Measurements from ENCODE around the gene IWS1. TPM values are rescaled to one million over a fixed set of nuclear protein-coding genes. Genes with fewer than 3 reads are reported as not detected.

IWS1 gene
- total and polyA plus RNA-seq, 4 donors: 20.3 to 64.5 (median 32.6) TPM

DNA sequence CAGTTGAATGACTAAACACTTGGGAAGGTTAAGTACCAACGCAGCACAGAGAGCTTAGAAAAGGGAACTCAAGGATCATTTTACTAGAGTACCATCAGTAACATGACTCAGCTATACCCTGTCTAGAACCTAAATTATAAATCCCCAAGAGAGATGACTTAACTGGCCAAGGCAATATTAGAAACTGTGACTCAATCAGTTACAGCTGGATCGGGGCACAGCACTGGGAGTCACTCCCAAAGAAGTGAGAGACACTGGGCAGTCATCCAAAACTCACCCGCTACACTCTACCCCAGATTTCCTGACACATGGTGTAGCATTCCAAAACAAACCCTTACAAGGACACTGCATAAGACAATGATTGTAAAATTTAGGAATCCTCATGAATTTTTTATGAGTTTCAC, 17.7 kb downstream of the IWS1 start:
- peaks cover 5 to 25% (median 9%) of the 10 kb centered on the region in 5 donors for H3K4me1 ChIP-seq (ENCODE audit: control insufficient read depth in 5 of 5, insufficient read depth in 5 of 5, low read length in 5 of 5)
- ATAC-seq (ENCODE audit: insufficient read depth, low FRiP score): peak; percentile 88
- H3K4me3 ChIP-seq: no peak overlapping the region
- TF ChIP-seq, protein P1, sequence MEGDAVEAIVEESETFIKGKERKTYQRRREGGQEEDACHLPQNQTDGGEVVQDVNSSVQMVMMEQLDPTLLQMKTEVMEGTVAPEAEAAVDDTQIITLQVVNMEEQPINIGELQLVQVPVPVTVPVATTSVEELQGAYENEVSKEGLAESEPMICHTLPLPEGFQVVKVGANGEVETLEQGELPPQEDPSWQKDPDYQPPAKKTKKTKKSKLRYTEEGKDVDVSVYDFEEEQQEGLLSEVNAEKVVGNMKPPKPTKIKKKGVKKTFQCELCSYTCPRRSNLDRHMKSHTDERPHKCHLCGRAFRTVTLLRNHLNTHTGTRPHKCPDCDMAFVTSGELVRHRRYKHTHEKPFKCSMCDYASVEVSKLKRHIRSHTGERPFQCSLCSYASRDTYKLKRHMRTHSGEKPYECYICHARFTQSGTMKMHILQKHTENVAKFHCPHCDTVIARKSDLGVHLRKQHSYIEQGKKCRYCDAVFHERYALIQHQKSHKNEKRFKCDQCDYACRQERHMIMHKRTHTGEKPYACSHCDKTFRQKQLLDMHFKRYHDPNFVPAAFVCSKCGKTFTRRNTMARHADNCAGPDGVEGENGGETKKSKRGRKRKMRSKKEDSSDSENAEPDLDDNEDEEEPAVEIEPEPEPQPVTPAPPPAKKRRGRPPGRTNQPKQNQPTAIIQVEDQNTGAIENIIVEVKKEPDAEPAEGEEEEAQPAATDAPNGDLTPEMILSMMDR (IDR thresholded peaks at IDR 0.05; ENCODE audit: control extremely low read depth, extremely low read depth): no peak
- no peaks in the 10 kb centered on the region for H3K27me3 ChIP-seq (ENCODE audit: control insufficient read depth in 3 of 3, insufficient read depth in 3 of 3, low read length in 2 of 3)
- 9 to 13% methylated on average over 3 of the region's 3 CpGs for WGBS, 2 donors
- peak overlapping the region in 1 of 2 donors; percentile 70 for H3K27ac ChIP-seq (ENCODE audit: low read depth in 1 of 2, low read length in 1 of 2)
- peak; percentile 87 to 95 (median 92) for DNase-seq
- no peaks in the 10 kb centered on the region for H3K9me3 ChIP-seq (ENCODE audit: control insufficient read depth in 4 of 4, insufficient read depth in 3 of 4, low read length in 3 of 4)
- peaks cover 9 to 17% (median 11%) of the 10 kb centered on the region in 4 donors for H3K36me3 ChIP-seq (ENCODE audit: control insufficient read depth in 4 of 4, insufficient read depth in 4 of 4, low read length in 4 of 4)
- no peak overlapping the region for H3K9ac ChIP-seq (ENCODE audit: insufficient read depth in 1 of 2, low read length in 2 of 2)

DNA sequence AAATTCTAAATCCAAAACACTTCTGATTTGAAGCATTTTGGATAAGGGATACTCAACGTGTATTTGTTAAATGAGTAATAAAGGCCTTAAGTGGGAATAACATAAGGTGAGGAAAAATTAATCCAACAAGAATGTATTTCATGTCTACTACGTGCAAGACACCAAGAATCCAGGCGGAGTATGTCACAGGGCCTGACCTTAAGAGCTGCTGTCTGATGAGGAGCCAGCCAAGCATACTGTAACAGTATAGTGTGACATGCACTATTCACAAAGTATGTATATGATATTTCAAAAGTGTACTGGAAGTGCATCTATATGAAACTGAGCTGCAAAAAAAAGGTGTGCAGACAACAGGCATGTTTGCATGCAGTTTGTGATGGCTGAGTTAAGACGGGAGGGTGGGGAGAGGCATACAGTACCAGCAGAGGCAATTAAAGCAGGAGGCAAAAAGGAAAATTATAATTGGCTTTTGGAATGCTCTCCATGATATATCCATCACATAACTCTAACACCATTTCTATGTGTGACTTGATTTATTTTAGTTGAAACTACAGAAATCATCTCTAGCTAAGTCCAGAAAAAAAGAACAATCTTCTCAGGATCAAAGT, 18.2 kb downstream of the IWS1 start:
- ATAC-seq (ENCODE audit: insufficient read depth, low FRiP score): peak; percentile 12
- 71 to 83% methylated on average over 4 of the region's 4 CpGs for WGBS, 2 donors
- peak; percentile 41 to 45 (median 42) for DNase-seq
- peak overlapping the region in 1 of 2 donors; percentile 17 for H3K9ac ChIP-seq (ENCODE audit: insufficient read depth in 1 of 2, low read length in 2 of 2)
- H3K27ac ChIP-seq (ENCODE audit: low read depth in 1 of 2, low read length in 1 of 2): peak overlapping the region; percentile 70 to 79
- TF ChIP-seq, protein P1 (IDR thresholded peaks at IDR 0.05; ENCODE audit: control extremely low read depth, extremely low read depth): no peak
- no peaks in the 10 kb centered on the region for H3K27me3 ChIP-seq (ENCODE audit: control insufficient read depth in 3 of 3, insufficient read depth in 3 of 3, low read length in 2 of 3)
- H3K4me3 ChIP-seq: no peak overlapping the region
- H3K9me3 ChIP-seq (ENCODE audit: control insufficient read depth in 4 of 4, insufficient read depth in 3 of 4, low read length in 3 of 4): no peaks in the 10 kb centered on the region
- H3K36me3 ChIP-seq (ENCODE audit: control insufficient read depth in 4 of 4, insufficient read depth in 4 of 4, low read length in 4 of 4): peaks cover 9 to 20% (median 14%) of the 10 kb centered on the region in 4 donors
- H3K4me1 ChIP-seq (ENCODE audit: control insufficient read depth in 5 of 5, insufficient read depth in 5 of 5, low read length in 5 of 5): peaks cover 5 to 25% (median 9%) of the 10 kb centered on the region in 5 donors

DNA sequence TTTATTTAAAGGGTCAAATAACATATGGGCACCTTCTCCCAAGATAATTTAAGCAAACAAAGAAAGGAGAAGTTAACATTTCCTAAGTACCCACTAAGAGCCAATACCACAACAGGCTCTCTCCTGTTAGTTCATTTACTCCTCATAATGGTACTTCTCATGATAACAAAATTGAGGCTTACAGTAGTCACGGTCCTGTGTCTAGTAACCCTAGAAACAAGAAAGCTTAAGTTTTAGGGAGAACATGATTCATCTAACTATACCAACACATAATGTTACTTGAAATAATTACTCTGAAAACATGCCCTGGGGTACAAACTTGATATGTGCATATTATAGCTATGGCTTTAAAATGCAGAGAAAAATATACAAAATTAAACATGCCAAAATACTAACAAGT, 19.8 kb downstream of the IWS1 start:
- H3K4me1 ChIP-seq (ENCODE audit: control insufficient read depth in 5 of 5, insufficient read depth in 5 of 5, low read length in 5 of 5): peaks cover 5 to 25% (median 9%) of the 10 kb centered on the region in 5 donors
- no peak overlapping the region for H3K9ac ChIP-seq (ENCODE audit: insufficient read depth in 1 of 2, low read length in 2 of 2)
- H3K4me3 ChIP-seq: no peak overlapping the region
- WGBS, 2 donors: 28 to 53% methylated on average over 1 of the region's 1 CpG
- H3K27ac ChIP-seq (ENCODE audit: low read depth in 1 of 2, low read length in 1 of 2): no peak overlapping the region
- ATAC-seq (ENCODE audit: insufficient read depth, low FRiP score) (no peak), DNase-seq (no peak)
- peaks cover 12 to 28% (median 24%) of the 10 kb centered on the region in 4 donors for H3K36me3 ChIP-seq (ENCODE audit: control insufficient read depth in 4 of 4, insufficient read depth in 4 of 4, low read length in 4 of 4)
- no peaks in the 10 kb centered on the region for H3K9me3 ChIP-seq (ENCODE audit: control insufficient read depth in 4 of 4, insufficient read depth in 3 of 4, low read length in 3 of 4)
- TF ChIP-seq, protein P1 (IDR thresholded peaks at IDR 0.05; ENCODE audit: control extremely low read depth, extremely low read depth): no peak
- H3K27me3 ChIP-seq (ENCODE audit: control insufficient read depth in 3 of 3, insufficient read depth in 3 of 3, low read length in 2 of 3): no peaks in the 10 kb centered on the region

All from lung (tissue), 12 donors.